ENCODE data around the gene SMIM10L2A. TPM values are rescaled to one million over a fixed set of nuclear protein-coding genes. Genes with fewer than 3 reads are reported as not detected.

SMIM10L2A gene
- total and polyA plus RNA-seq, 10 of the 15 experiments (the other 5 are each of a cell fraction or from before 2014, with no cell fraction given) = 0.02 to 0.05 (median 0.03) TPM; not detected in 7

- TF ChIP-seq ZBTB40 (IDR thresholded peaks at IDR 0.05; ENCODE audit: borderline replicate concordance) (no peak), EGR1 (IDR thresholded peaks at IDR 0.05; ENCODE audit: borderline replicate concordance in 1 of 2, low read depth in 2 of 2, low read length in 2 of 2) (no peak), SIX5 (IDR thresholded peaks at IDR 0.05; ENCODE audit: low read depth, low read length, severe bottlenecking) (no peak), TCF12 (IDR thresholded peaks at IDR 0.05; ENCODE audit: low read depth, low read length) (no peak), FOXM1 (IDR thresholded peaks at IDR 0.05; ENCODE audit: low read depth, low read length) (no peak), BMI1 (IDR thresholded peaks at IDR 0.05; ENCODE audit: borderline replicate concordance) (no peak), FOXK2 (IDR thresholded peaks at IDR 0.05) (no peak), KAT2A (conservative IDR thresholded peaks at IDR 0.05; ENCODE audit: control insufficient read depth, low read depth, low read length) (no peak)
These were observed 10.7 kb downstream of the SMIM10L2A start (continued) for GRCh38 chrX:135432453-135432852.

GRCh38 chrX:135432881-135433521 is 11.3 kb downstream of the SMIM10L2A start:
- WGBS (ENCODE audit: insufficient coverage, insufficient replicate concordance, low lambda C conversion rate, missing lambda C conversion rate) = 56% methylated on average over 22 of the region's 22 CpGs
- in situ Hi-C loops (cut with MboI) (no loop called here), intact Hi-C loops (cut with micrococcal nuclease; ENCODE audit: unreplicated experiment) (no loop called here)
- no peak overlapping the region for H3K27ac ChIP-seq (ENCODE audit: control insufficient read depth, insufficient read depth)
- no peaks in the 10 kb centered on the region for H3K4me1 ChIP-seq (ENCODE audit: control insufficient read depth, insufficient read depth, low read length)
- H3K9me3 ChIP-seq (replicated peaks; ENCODE audit: control insufficient read depth, insufficient read depth, low read length) = no peaks in the 10 kb centered on the region; the same call in 2 of the 3 replicates
- DNase-seq (ENCODE audit: low read depth, low spot score) (no peak), FAIRE-seq (no peak), ATAC-seq (no peak)
- H2AFZ ChIP-seq (ENCODE audit: control insufficient read depth, low read depth, low read length) = no peak overlapping the region
- no peaks in the 10 kb centered on the region; a peak in 1 of 4 replicates for H3K27me3 ChIP-seq (replicated peaks in 1 of 2; ENCODE audit: control insufficient read depth in 2 of 2, insufficient read depth in 2 of 2, low read length in 1 of 2)
- no peaks in the 10 kb centered on the region for H3K36me3 ChIP-seq (ENCODE audit: control insufficient read depth in 2 of 2, insufficient read depth in 2 of 2, low read length in 1 of 2)
- H3K9ac ChIP-seq (ENCODE audit: control insufficient read depth, insufficient read depth, low read length) = no peak overlapping the region
- no TSS peak for BruUV-seq (replicated peaks)
- H3K79me2 ChIP-seq (ENCODE audit: control insufficient read depth, insufficient read depth, low read length) = no peaks in the 10 kb centered on the region
- H4K20me1 ChIP-seq (ENCODE audit: control insufficient read depth, insufficient read depth) = no peaks in the 10 kb centered on the region
- ChIA-PET POLR2A (no interaction called here), SMC1A (ENCODE audit: uncharacterized antibody, unreplicated experiment) (no interaction called here), RAD21 (ENCODE audit: unreplicated experiment) (no interaction called here), CTCF (interaction anchor here (0.6 kb wide), 1 partner anchor 1250 kb away, joined by 3 read pairs; no protein-coding TSS in a partner anchor)
- no peak overlapping the region for H3K4me3 ChIP-seq
- H3K4me2 ChIP-seq (ENCODE audit: control insufficient read depth, insufficient read depth) = no peak overlapping the region
- TF ChIP-seq FOXK2 (IDR thresholded peaks at IDR 0.05) (no peak), RELB (IDR thresholded peaks at IDR 0.05; ENCODE audit: low read depth) (no peak), REST (IDR thresholded peaks at IDR 0.05; ENCODE audit: low read depth, low read length) (no peak), SMAD1 (IDR thresholded peaks at IDR 0.05; ENCODE audit: low read depth, partially characterized antibody) (no peak), MAX (IDR thresholded peaks at IDR 0.05; ENCODE audit: low read depth, low read length) (no peak), HCFC1 (IDR thresholded peaks at IDR 0.05; ENCODE audit: low read length) (no peak)
